GM19035 (cell line): ENCODE measurements around the gene FAM177A1.
"Not testable (repeated sequence)": the region's sequence is repeated elsewhere in the genome, so short reads cannot be mapped to it uniquely, and the experiment has no call there.

ENCODE experiments used
- ATAC-seq: cut with Tn5 transposase; IDR thresholded peaks from one replicate; pipeline ENCODE4 v1.9.1; 2021; ENCODE audit not compliant: unreplicated experiment

Gene FAM177A1

DNA sequence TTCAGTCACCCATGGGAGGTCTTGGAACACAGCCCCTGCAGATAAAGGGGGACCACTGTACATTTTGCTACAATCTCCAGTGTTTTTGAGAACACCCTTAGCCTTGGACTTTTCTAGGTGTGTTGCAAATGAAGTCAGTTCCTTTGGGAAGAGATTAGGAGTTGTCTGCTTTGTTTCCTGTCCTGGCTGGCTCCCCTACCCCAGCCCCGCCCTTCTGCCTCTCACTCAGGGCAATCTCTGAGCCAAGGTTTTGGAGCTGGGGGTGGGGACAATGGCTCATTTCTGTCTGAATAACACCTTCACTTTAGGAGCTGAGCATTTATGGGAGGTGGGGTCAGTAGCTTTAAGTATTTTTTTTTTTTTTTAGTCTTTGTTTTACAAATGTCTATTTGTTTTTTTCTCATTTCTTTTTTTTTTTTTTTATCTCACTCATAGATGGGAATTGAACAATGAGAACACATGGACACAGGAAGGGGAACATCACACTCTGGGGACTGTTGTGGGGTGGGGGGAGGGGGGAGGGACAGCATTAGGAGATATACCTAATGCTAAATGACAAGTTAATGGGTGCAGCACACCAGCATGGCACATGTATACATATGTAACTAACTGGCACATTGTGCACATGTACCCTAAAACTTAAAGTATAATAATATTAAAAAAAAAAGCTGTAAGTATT is 15.2 kb downstream of the FAM177A1 start:
- ATAC-seq: not testable (repeated sequence)

GRCh38 chr14:35065731-35066130 is 19.7 kb downstream of the FAM177A1 start:
- not testable (repeated sequence) for ATAC-seq

DNA sequence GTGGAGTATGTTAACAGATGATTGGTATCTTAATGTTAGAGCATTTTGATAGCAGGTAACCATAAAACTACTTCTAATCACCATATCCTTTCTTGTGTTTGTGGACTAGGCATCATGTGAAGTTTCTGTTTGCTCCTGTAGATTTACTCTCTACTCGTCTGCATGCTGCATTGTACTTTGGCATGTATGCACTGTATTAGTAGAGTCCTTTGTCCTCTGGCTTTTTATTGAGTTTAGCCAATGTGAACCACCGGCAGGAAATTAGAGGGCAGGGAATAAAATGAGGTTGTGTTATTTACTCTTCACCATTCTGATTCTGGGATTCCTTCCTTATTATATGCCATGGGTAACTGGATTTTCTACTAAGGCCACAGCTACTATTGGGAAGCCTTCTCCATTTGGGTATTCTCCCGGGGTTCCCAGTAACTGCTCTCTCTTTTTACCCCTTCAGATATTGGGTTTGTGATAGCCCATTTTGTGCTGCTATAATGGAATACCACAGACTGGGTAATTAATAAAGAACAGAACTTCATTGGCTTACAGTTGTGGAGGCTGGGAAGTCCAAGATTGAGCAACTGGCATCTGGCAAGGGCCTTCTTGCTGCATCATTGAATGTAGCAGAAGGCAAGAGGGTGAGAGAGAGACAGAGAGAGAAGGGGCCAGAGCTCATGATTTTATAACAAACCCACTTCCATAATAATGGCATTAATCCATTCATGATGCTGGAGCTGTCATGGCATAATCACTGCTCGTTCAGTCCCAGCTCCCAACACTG is 22.4 kb downstream of the FAM177A1 start:
- no peak for ATAC-seq

DNA sequence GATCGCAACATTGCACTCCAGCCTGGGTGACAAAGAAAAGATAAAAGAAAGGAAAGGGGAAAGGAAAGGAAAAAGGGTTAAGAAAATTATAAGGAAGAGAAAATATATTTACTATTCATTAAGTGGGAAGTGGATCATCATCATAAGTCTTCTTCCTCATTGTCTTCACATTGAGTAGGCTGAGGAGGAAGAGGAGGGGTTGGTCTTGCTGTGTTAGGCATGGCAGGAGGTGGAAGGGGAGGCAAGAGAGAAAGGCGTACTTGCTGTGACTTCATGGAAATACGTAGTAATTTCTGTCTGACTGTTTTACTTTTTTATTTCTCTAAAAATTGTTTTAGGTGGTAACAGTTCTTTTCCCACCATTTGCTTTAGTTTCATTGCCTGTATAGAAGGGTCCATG is 26.2 kb downstream of the FAM177A1 start:
- no peak for ATAC-seq

GRCh38 chr14:35073486-35073885 is 27.4 kb downstream of the FAM177A1 start:
- ATAC-seq: no peak

DNA sequence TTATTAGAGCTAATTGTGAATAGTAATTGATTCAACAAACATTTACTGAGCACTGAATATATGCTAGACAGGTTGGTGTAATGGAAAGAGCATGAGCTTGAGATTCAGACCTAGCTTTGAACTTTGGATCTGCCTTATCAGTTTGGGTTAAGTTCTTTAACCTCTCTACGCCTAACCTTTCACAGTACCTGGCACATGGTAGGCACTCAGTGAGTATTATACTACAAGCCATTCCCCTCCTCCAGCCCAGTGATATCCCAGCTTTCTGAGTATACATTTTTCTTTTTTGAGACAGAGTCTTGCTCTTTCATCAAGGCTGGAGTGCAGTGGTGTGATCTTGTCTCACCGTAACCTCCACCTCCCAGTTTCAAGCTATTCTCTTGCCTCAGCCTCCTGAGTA is 32.0 kb downstream of the FAM177A1 start:
- ATAC-seq: no peak

- ATAC-seq: no peak
Observed at GRCh38 chr14:35079742-35080141, 33.7 kb downstream of the FAM177A1 start.

GRCh38 chr14:35083530-35084150 is 37.6 kb downstream of the FAM177A1 start:
- ATAC-seq: no peak

DNA sequence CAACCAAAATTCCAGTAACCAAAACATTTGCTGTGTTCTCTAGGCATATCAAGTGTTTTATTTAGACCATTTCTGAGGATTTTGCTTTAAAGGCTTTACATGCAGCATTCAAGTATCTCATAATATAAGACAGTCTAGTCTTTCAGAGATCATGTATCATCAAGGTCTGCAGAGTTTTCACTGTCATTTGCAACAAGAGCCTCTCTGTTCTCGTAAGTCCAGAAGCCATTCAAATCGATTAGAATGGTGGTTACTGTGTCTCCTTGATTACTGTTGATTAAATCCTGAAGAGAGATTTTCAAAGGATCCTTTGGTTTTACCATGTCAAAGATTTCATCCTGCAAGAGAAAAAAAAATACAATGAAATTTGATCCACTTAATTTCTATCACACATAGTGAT is 39.4 kb downstream of the FAM177A1 start:
- ATAC-seq: no peak

- no peak for ATAC-seq
Observed at GRCh38 chr14:35088514-35088913, 42.4 kb downstream of the FAM177A1 start.

DNA sequence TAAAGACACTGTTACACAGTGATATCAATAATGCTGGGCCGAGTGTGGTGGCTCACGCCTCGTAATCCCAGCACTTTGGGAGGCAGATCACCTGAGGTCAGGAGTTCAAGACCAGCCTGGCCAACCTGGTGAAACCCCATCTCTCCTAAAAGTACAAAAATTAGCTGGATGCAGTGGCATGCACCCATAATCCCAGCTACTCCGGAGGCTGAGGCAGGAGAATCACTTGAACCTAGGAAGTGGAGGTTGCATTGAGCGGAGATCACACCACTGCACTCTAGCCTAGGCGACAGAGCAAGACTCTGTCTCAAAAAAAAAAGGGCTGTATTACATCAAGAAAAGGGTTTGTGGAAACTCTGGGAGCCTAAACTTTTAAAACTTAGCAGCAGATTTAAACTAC is 48.6 kb downstream of the FAM177A1 start:
- ATAC-seq: not testable (repeated sequence)

DNA sequence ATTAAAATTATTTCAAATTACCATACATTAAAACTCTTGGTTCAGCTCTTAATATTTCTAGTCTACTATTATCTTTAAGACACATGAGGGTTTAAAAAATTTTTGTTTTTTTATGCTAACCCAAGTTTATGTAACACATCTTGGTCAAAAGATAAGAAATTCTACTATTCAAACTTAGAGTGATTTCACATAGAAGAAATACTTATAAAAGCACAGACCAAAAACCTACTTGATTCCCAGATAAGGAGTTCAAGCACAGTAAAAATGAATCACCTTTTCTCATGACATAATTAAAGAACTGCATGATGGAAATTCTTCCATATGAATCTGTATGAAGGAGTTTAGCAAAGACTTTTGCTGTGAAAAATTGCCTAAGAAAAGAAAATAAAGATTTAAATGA is 61.8 kb downstream of the FAM177A1 start:
- ATAC-seq: no peak

DNA sequence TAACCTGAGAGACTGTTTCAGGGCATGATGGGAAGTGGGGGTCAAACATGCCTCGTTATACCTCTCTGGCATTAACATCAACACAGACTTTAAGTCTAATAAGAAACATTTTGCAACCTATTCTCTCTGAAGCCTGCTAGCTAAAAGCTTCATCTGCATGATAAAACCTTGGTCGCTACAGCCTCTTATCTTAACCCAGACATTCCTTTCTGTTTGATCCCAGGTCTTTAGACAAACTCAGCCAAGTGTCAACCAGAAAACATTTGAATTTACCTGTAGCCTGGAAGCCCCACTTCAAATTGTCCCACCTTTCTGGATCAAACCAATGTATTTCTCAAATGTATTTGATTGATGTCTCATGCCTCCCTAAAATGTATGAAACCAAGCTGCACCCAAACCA is 66.6 kb downstream of the FAM177A1 start:
- no peak for ATAC-seq

GRCh38 chr14:35113308-35113950 is 67.4 kb downstream of the FAM177A1 start:
- no peak for ATAC-seq

DNA sequence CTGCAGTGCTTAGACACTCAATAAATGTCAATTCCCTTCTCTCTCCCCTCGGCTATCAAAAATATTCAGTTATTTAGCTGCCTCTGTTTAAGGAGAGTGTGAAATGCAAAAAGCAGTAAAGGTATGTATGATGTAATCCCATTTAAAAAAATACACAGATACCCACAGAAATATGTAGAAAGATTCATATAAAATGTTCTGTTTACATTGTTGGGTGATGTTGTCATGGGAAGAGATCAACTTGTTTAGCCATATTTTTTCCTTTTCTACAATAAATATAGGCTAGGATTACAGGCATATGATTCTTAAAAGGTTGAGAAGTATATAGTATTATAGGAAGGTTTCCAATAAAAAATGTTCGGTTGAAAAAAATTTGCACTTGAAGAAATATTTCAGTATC is 68.0 kb downstream of the FAM177A1 start:
- ATAC-seq: no peak

GRCh38 chr14:35116242-35116641 is 70.2 kb downstream of the FAM177A1 start:
- ATAC-seq: no peak

DNA sequence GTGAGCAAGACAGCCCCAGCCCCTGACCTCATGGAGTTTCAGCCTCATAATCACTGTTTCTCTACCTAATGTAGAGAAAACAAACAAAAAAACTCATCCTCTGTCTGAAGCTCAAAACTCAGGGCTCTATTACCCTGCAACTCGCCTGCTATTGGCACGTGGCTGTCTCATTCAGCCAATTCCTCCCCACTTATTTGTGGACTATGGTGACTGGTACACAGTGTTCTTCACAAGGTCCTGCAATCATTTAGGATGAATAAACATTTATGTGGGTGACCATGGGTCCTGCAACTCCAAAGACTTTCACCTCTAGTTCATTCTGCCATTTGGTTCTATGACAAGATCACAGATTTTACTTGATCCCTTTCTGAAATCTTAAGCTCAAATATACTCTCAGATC is 71.0 kb downstream of the FAM177A1 start:
- ATAC-seq: no peak

- ATAC-seq: peak; percentile 1
Observed at GRCh38 chr14:35121026-35121886, 75.2 kb downstream of the FAM177A1 start.

DNA sequence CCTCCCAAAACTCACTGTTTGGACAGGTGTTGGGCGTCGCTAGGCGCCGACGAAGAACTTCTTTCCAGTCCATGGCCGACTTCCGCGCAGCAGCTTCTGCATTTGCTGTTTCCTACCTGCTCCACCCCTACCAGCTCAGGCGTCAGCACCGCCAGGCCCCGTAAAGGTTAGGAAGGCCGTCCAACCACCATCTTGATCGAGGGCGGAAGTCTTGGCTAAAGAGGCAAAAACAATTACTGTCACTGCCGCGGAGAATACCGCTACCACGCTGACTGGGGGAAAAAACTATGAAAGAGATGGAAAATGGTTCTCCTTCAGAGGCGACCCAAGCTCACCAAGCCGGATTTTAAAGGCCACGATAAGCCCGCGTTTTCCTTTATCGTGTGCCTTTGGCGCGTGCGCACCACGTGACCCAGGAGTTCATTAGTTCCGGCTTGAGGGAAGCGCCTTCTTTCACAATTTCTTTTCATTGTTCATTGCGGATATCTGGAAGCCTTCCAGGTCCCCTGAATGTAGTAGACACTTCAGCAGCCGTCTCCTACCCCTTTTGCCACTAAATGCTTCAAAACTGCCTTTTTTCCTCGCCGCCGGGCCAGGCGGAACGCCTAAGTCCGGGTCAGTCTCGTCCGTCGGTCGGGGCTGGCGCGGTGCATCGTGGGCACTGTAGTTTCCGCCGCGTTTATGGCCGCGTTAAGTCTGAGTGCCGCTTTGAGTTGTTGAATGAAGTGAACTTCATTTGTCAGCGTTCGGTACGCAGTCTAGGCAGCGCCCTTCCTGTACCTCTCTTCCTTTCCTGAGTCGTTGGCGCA is 76.0 kb downstream of the FAM177A1 start, which contains the start of the genes PPP2R3C and PRORP:
Gene PPP2R3C (minus strand): TSS at position 104 of the 809 bp plus-strand sequence. CDS start 31 bp downstream, at position 73.
Gene PRORP (plus strand): TSS at position 666 of the 809 bp plus-strand sequence. CDS start 694 bp downstream, outside the sequence.
- peak; percentile 84 for ATAC-seq
